Trophoblast cell (in vitro differentiated cells and primary cell): ENCODE measurements around the gene GAB2.
A peak's percentile ranks its signal among the peaks of the same experiment; 100 is the strongest.
"Not testable (repeated sequence)": the region's sequence is repeated elsewhere in the genome, so short reads cannot be mapped to it uniquely, and the experiment has no call there.

ENCODE experiments used
- DNase-seq, 2 donors: peaks; one replicate each; pipeline ENCODE4 v3.0.0-alpha.2; 2016
- H2AFZ ChIP-seq: 2 replicates; pipeline ENCODE4 v1.6.1; 2013; ENCODE audit warnings: low read length, moderate library complexity, mild to moderate bottlenecking; ENCODE audit not compliant: insufficient read depth, poor library complexity
- H2AK5ac ChIP-seq: 2 replicates; pipeline ENCODE4 v1.6.1; 2013; ENCODE audit warnings: mild to moderate bottlenecking, low read length
- H2BK120ac ChIP-seq: 2 replicates; pipeline ENCODE4 v1.6.1; 2013; ENCODE audit warnings: low read length, mild to moderate bottlenecking, moderate library complexity; ENCODE audit not compliant: insufficient read depth, poor library complexity
- H2BK12ac ChIP-seq: 2 replicates; pipeline ENCODE4 v1.6.1; 2013; ENCODE audit warnings: mild to moderate bottlenecking, low read length, moderate library complexity
- H2BK5ac ChIP-seq: 2 replicates; pipeline ENCODE4 v1.6.1; 2013; ENCODE audit warnings: low read length, low read depth, moderate library complexity, mild to moderate bottlenecking; ENCODE audit not compliant: poor library complexity
- H3K14ac ChIP-seq: 2 replicates; pipeline ENCODE4 v1.6.1; 2013; ENCODE audit warnings: mild to moderate bottlenecking, low read length
- H3K18ac ChIP-seq: 2 replicates; pipeline ENCODE4 v1.6.1; 2013; ENCODE audit warnings: mild to moderate bottlenecking, low read length
- H3K23ac ChIP-seq: 2 replicates; pipeline ENCODE4 v1.6.1; 2013; ENCODE audit warnings: low read length
- H3K27ac ChIP-seq: 2 replicates; pipeline ENCODE4 v1.5.1; 2013; ENCODE audit warnings: low read depth, mild to moderate bottlenecking, inconsistent platforms, low read length, moderate library complexity
- H3K27me3 ChIP-seq: 2 replicates; pipeline ENCODE4 v1.6.1; 2013; ENCODE audit warnings: inconsistent platforms, mild to moderate bottlenecking, low read length, moderate library complexity; ENCODE audit not compliant: insufficient read depth
- H3K36me3 ChIP-seq, 2 experiments: 1 replicate in 1 of 2; 2 replicates in 1 of 2; pipeline ENCODE4 v1.6.1; 2013; ENCODE audit warnings: low read length in 2 of 2, mild to moderate bottlenecking in 2 of 2, moderate library complexity in 1 of 2; ENCODE audit not compliant: insufficient read depth in 2 of 2, control insufficient read depth in 1 of 2
- H3K4ac ChIP-seq: 2 replicates; pipeline ENCODE4 v1.6.1; 2013; ENCODE audit warnings: low read depth, mild to moderate bottlenecking, low read length, moderate library complexity
- H3K4me1 ChIP-seq, 2 experiments: 1 replicate in 1 of 2; 2 replicates in 1 of 2; pipeline ENCODE4 v1.6.1; 2013; ENCODE audit warnings: low read length in 2 of 2, mild to moderate bottlenecking in 2 of 2, moderate library complexity in 1 of 2; ENCODE audit not compliant: insufficient read depth in 2 of 2, control insufficient read depth in 1 of 2
- H3K4me2 ChIP-seq: 2 replicates; pipeline ENCODE4 v1.6.1; 2013; ENCODE audit warnings: inconsistent platforms, mild to moderate bottlenecking, low read length, moderate library complexity
- H3K4me3 ChIP-seq: 2 replicates; pipeline ENCODE4 v1.5.1; 2013; ENCODE audit warnings: mild to moderate bottlenecking, low read depth, low read length, inconsistent platforms
- H3K79me1 ChIP-seq: one replicate; pipeline ENCODE4 v1.6.1; 2013; ENCODE audit warnings: low read length
- H3K79me2 ChIP-seq: 2 replicates; pipeline ENCODE4 v1.6.1; 2013; ENCODE audit warnings: low read length, mild to moderate bottlenecking; ENCODE audit not compliant: control insufficient read depth, insufficient read depth, poor library complexity
- H3K9ac ChIP-seq: 2 replicates; pipeline ENCODE4 v1.6.1; 2013; ENCODE audit warnings: mild to moderate bottlenecking, low read length
- H3K9me3 ChIP-seq: 2 replicates; pipeline ENCODE4 v1.6.1; 2013; ENCODE audit warnings: low read depth, mild to moderate bottlenecking, control low read depth, inconsistent platforms, low read length; ENCODE audit not compliant: insufficient read depth
- H4K12ac ChIP-seq: 2 replicates; pipeline ENCODE4 v1.6.1; 2013; ENCODE audit warnings: low read depth, mild to moderate bottlenecking, low read length, moderate library complexity
- H4K8ac ChIP-seq: 2 replicates; pipeline ENCODE4 v1.6.1; 2013; ENCODE audit warnings: low read depth, mild to moderate bottlenecking, low read length, moderate library complexity
- H4K91ac ChIP-seq: one replicate; pipeline ENCODE4 v1.6.1; 2013; ENCODE audit warnings: low read depth, mild to moderate bottlenecking, low read length, moderate library complexity
- WGBS: extraction: QIAGEN DNeasy Blood & Tissue Kit; methylation state at CpG from one replicate; pipeline ENCODE4 v1.1.7; 2013; ENCODE audit warnings: missing lambda C conversion rate; ENCODE audit not compliant: insufficient read length, insufficient coverage; ENCODE audit errors: extremely low coverage; 5-methylcytosine and 5-hydroxymethylcytosine counted together

GAB2 gene

DNA sequence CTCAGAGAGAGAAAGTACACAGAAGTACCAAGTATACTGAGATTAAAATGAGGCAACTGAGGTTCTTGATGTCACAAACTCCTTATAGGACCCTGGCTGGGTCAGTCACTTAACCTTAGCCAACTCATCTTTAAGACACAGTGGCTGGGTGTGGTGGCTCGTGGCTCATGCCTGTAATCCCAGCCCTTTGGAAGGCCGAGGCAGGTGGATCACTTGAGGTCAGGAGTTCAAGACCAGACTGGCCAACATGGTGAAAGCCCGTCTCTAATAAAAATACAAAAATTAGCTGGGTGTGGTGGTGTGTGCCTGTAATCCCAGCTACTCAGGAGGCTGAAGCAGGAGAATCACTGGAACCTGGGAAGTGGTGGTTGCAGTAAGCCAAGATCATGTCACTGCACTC is 61.9 kb downstream of the GAB2 start:
- peaks cover 16 to 26% of the 10 kb centered on the region in 2 experiments for H3K4me1 ChIP-seq
- not testable (repeated sequence) for DNase-seq, H3K27me3 ChIP-seq, H2BK12ac ChIP-seq, H3K9ac ChIP-seq, H3K23ac ChIP-seq, H3K4me3 ChIP-seq, H3K4me2 ChIP-seq, H3K36me3 ChIP-seq, H2BK120ac ChIP-seq, H3K9me3 ChIP-seq, H3K18ac ChIP-seq, H4K8ac ChIP-seq, H2AK5ac ChIP-seq, H2AFZ ChIP-seq, H4K12ac ChIP-seq, H3K14ac ChIP-seq, H2BK5ac ChIP-seq
- peaks cover 21% of the 10 kb centered on the region for H3K79me1 ChIP-seq
- H3K79me2 ChIP-seq: peaks cover 16% of the 10 kb centered on the region
- no CpG with 5 or more reads among the region's 3 CpGs for WGBS
- peak overlapping the region; percentile 38 for H4K91ac ChIP-seq
- peak overlapping the region; percentile 65 for H3K4ac ChIP-seq
- peak overlapping the region; percentile 18 for H3K27ac ChIP-seq

DNA sequence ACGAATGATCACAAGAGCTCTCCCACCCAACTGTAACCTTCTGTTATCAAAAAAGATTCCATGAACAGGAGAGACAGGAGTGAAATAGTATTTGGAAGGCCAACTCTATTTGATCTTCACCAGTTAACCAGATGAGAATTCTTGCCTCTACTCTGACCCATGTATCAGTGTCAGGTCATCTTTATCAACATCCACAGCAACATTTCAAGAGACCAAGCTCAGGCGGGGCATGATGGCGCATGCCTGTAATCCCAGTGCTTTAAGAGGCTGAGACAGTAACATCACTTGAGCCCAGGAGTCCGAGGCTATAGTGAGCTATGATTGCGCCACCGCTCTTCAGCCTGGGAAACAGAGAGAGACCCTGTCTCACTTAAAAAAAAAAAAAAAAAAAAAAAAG is 62.3 kb downstream of the GAB2 start:
- no peak overlapping the region for H4K91ac ChIP-seq
- H4K12ac ChIP-seq: no peak overlapping the region
- no peak overlapping the region for H2AFZ ChIP-seq
- no peaks in the 10 kb centered on the region for H3K27me3 ChIP-seq
- H2BK5ac ChIP-seq: no peak overlapping the region
- no peak overlapping the region for H3K4me2 ChIP-seq
- WGBS: no CpG with 5 or more reads among the region's 6 CpGs
- no peak overlapping the region for H4K8ac ChIP-seq
- no peak overlapping the region for H3K9ac ChIP-seq
- no peak overlapping the region for H3K23ac ChIP-seq
- H3K4me1 ChIP-seq: peaks cover 14 to 26% of the 10 kb centered on the region in 2 experiments
- no peaks in the 10 kb centered on the region for H3K9me3 ChIP-seq
- no peak overlapping the region for H3K4me3 ChIP-seq
- H3K79me1 ChIP-seq: peaks cover 23% of the 10 kb centered on the region
- no peak for DNase-seq
- H3K36me3 ChIP-seq: no peaks in the 10 kb centered on the region
- H2AK5ac ChIP-seq: no peak overlapping the region
- peak overlapping the region; percentile 18 for H3K27ac ChIP-seq
- H2BK120ac ChIP-seq: no peak overlapping the region
- H3K4ac ChIP-seq: peak overlapping the region; percentile 4
- no peak overlapping the region for H3K14ac ChIP-seq
- H3K79me2 ChIP-seq: peaks cover 13% of the 10 kb centered on the region
- H2BK12ac ChIP-seq: no peak overlapping the region
- no peak overlapping the region for H3K18ac ChIP-seq

DNA sequence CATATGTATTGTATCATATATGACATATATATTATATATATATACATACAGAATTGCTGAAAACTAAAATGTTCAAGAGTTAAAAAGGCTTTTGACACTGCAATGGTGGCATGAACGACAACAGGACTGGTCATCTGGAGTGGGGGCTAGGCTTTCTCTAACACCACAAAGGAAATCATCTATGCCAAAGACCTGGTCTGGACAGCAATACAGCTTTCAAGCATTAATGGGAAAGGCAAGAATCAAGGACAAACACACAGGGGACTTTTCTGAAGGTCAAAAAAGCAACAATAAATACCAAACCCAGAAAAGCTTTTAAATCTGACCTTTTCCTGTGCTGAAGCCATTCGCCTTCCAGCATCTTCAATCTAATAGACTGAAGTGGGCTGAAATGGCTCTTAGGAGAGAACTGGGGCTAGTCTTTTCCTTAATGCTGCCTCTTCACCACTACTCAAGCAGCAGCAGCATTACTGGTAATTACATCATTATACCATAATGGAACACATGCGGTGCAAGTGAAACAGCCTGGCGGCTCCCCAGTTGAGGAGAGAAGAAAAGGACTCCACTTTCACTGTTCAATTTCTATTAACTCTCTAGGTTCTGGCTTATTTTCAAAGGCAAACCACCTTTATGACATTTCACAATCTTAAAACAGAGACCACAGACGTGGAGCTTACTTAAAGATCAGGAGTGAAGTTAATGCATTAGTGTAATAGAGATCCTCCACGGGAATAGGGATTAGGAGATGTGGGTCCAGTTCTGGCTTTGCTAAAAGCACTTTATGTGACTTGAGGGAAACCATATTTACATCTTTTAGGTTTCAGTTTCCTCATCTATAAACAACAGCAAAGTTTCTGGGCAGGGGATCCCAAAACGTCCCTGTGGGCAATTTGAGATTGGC is 63.0 kb downstream of the GAB2 start:
- no peak overlapping the region for H2BK120ac ChIP-seq
- no CpG with 5 or more reads among the region's 7 CpGs for WGBS
- H4K12ac ChIP-seq: no peak overlapping the region
- H3K27ac ChIP-seq: peak overlapping the region; percentile 70
- no peaks in the 10 kb centered on the region for H3K36me3 ChIP-seq
- no peak for DNase-seq
- H3K4me3 ChIP-seq: no peak overlapping the region
- H3K4me1 ChIP-seq: peaks cover 17 to 29% of the 10 kb centered on the region in 2 experiments
- no peak overlapping the region for H2AFZ ChIP-seq
- H3K79me1 ChIP-seq: peaks cover 28% of the 10 kb centered on the region
- no peak overlapping the region for H3K23ac ChIP-seq
- no peak overlapping the region for H4K8ac ChIP-seq
- no peak overlapping the region for H3K9ac ChIP-seq
- no peak overlapping the region for H3K4ac ChIP-seq
- no peaks in the 10 kb centered on the region for H3K27me3 ChIP-seq
- no peak overlapping the region for H3K14ac ChIP-seq
- no peak overlapping the region for H3K18ac ChIP-seq
- H4K91ac ChIP-seq: no peak overlapping the region
- no peak overlapping the region for H2BK12ac ChIP-seq
- no peaks in the 10 kb centered on the region for H3K9me3 ChIP-seq
- no peak overlapping the region for H2AK5ac ChIP-seq
- H3K79me2 ChIP-seq: peaks cover 12% of the 10 kb centered on the region
- no peak overlapping the region for H3K4me2 ChIP-seq
- H2BK5ac ChIP-seq: no peak overlapping the region

DNA sequence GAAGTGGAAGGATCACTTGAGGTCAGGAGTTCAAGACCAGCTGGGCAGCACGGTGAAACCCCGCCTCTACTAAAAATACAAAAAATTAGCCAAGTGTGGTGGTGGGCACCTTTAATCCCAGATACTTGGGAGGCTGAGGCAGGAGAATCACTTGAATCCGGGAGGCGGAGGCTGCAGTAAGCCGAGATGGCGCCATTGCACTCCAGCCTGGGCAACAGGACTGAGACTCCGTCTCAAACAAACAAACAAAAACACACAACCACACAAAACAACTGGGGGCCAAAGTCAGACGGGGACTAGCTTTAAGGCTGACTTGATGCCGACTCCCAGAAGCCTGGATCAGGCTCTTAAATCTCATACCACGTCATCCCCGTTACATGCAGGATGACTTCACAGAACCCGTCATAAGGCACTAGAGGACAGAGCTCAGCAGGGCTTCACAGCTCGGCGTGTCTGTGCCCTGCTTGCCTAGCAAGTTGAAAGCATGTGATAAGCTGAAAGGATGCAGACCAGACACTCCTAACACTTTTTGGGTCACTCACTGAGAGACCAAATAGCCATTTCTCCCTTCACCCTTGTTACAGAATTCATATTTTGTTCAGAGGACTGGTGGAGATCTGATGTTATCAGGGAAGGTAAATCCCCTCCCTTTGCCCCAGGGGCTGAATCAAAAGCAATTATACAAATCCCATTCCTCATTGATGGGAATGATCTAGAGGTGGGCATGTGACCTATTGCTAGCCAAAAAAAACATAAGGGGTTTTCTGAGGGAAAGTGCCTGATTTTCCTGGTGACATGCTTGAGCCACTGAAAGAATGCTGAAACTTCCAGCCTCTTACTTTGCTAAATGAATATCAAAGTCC is 65.4 kb downstream of the GAB2 start:
- H3K4me3 ChIP-seq: no peak overlapping the region
- no peak overlapping the region for H3K23ac ChIP-seq
- H3K79me2 ChIP-seq: peaks cover 13% of the 10 kb centered on the region
- H3K18ac ChIP-seq: peak overlapping the region; percentile 87
- no CpG with 5 or more reads among the region's 14 CpGs for WGBS
- H2BK12ac ChIP-seq: peak overlapping the region; percentile 59
- H3K79me1 ChIP-seq: peaks cover 29% of the 10 kb centered on the region
- H4K12ac ChIP-seq: no peak overlapping the region
- peak overlapping the region; percentile 85 for H2BK120ac ChIP-seq
- H3K4ac ChIP-seq: peak overlapping the region; percentile 93
- H3K27ac ChIP-seq: peak overlapping the region; percentile 71
- H3K4me1 ChIP-seq: peaks cover 17 to 33% of the 10 kb centered on the region in 2 experiments
- H2AK5ac ChIP-seq: no peak overlapping the region
- peak overlapping the region; percentile 3 for H4K8ac ChIP-seq
- H3K9me3 ChIP-seq: no peaks in the 10 kb centered on the region
- H4K91ac ChIP-seq: peak overlapping the region; percentile 74
- H3K27me3 ChIP-seq: no peaks in the 10 kb centered on the region
- no peak overlapping the region for H2AFZ ChIP-seq
- no peak overlapping the region for H3K4me2 ChIP-seq
- H3K14ac ChIP-seq: peak overlapping the region; percentile 72
- peak; percentile 65 to 67 for DNase-seq
- H2BK5ac ChIP-seq: peak overlapping the region; percentile 54
- H3K36me3 ChIP-seq: no peaks in the 10 kb centered on the region
- no peak overlapping the region for H3K9ac ChIP-seq
